Activated CD8-positive, alpha-beta T cell treated with anti-CD3 and anti-CD28 coated beads for 36 hours (primary cell): ENCODE measurements around the gene NT5DC3. TPM values are rescaled to one million over a fixed set of nuclear protein-coding genes. Genes with fewer than 3 reads are reported as not detected.
"Not testable (repeated sequence)": the region's sequence is repeated elsewhere in the genome, so short reads cannot be mapped to it uniquely, and the experiment has no call there.

ENCODE experiments used
- ATAC-seq: fragments of 200-7000 bp; cut with Tn5 transposase; one replicate; pipeline ENCODE4 v1.10.0; 2021; ENCODE audit warnings: mild to moderate bottlenecking, moderate library complexity
- CTCF ChIA-PET: fragments of 350-600 bp; sonication (Branson Sonifier 250); formaldehyde crosslinking; loops from one replicate; lab custom pipeline; 2021; ENCODE audit warnings: antibody characterized with exemption; lab: Charles Lee
- POLR2A ChIA-PET: fragments of 350-600 bp; sonication (Branson Sonifier 250); formaldehyde crosslinking; loops from one replicate; lab custom pipeline; 2021; ENCODE audit warnings: antibody characterized with exemption; lab: Charles Lee
- DNase-seq: peaks from one replicate; pipeline ENCODE4 v3.0.0-alpha.2; 2020
- H3K27ac Mint-ChIP-seq: one replicate; pipeline ENCODE4 v1.8.0; 2021; ENCODE audit warnings: mild to moderate bottlenecking, mixed read lengths
- H3K27me3 Mint-ChIP-seq: one replicate; pipeline ENCODE4 v1.8.0; 2021; ENCODE audit warnings: mixed read lengths
- H3K36me3 Mint-ChIP-seq: one replicate; pipeline ENCODE4 v1.8.0; 2021; ENCODE audit warnings: low read depth, mixed read lengths
- H3K4me1 Mint-ChIP-seq: one replicate; pipeline ENCODE4 v1.8.0; 2021; ENCODE audit warnings: low read depth, mixed read lengths
- H3K4me3 Mint-ChIP-seq: one replicate; pipeline ENCODE4 v1.8.0; 2021; ENCODE audit warnings: mild to moderate bottlenecking, moderate library complexity, mixed read lengths
- H3K9me3 Mint-ChIP-seq: one replicate; pipeline ENCODE4 v1.8.0; 2021; ENCODE audit warnings: mixed read lengths
- CTCF ChIP-seq: fragments of 200-600 bp; IDR thresholded peaks from one replicate; pipeline ENCODE4 v1.8.0; 2022; ENCODE audit warnings: antibody characterized with exemption, mild to moderate bottlenecking
- intact Hi-C: fragments of 100-400 bp; cut with micrococcal nuclease; formaldehyde crosslinking; loops from one replicate; pipeline ENCODE4 v1.10.0; 2022
- total RNA-seq, 2 experiments: library from RNA; stranded (reverse); gene quantifications; one replicate each; pipeline ENCODE4 v1.2.3, GENCODE V29; 2021

Gene NT5DC3
- total RNA-seq, 2 experiments from 2014 or later, result 8.6 to 9.4 TPM

GRCh38 chr12:103813949-103814348, 27.1 kb downstream of the NT5DC3 start:
- intact Hi-C loops, result no loop called here
- DNase-seq (no peak), ATAC-seq (no peak)
- Mint-ChIP-seq H3K27ac (no peak overlapping the region), H3K9me3 (no peaks in the 10 kb centered on the region), H3K4me1 (peaks cover 7% of the 10 kb centered on the region), H3K4me3 (no peak overlapping the region), H3K27me3 (no peaks in the 10 kb centered on the region), H3K36me3 (peaks cover 18% of the 10 kb centered on the region)
- CTCF ChIA-PET, result interaction anchor here (2.0 kb wide), 1 partner anchor 17 kb away, joined by 5 read pairs; no protein-coding TSS in a partner anchor
- no peak for TF ChIP-seq CTCF
- POLR2A ChIA-PET, result no interaction called here

GRCh38 chr12:103813426-103813825, 27.6 kb downstream of the NT5DC3 start:
- no peak for TF ChIP-seq CTCF
- peaks cover 18% of the 10 kb centered on the region for H3K36me3 Mint-ChIP-seq
- H3K27me3 Mint-ChIP-seq, result no peaks in the 10 kb centered on the region
- ChIA-PET CTCF (interaction anchor here (2.0 kb wide), 1 partner anchor 18 kb away, joined by 5 read pairs; no protein-coding TSS in a partner anchor), POLR2A (no interaction called here)
- no peaks in the 10 kb centered on the region for H3K9me3 Mint-ChIP-seq
- H3K4me1 Mint-ChIP-seq, result peaks cover 6% of the 10 kb centered on the region
- no peak overlapping the region for H3K27ac Mint-ChIP-seq
- ATAC-seq (no peak), DNase-seq (no peak)
- intact Hi-C loops, result no loop called here
- H3K4me3 Mint-ChIP-seq, result no peak overlapping the region

GRCh38 chr12:103812789-103813188, 28.2 kb downstream of the NT5DC3 start:
- intact Hi-C loops, result no loop called here
- ChIA-PET CTCF (interaction anchor here (1.6 to 2.0 kb wide), 2 partner anchors 18 to 180 kb away, joined by 3 to 5 read pairs; no protein-coding TSS in a partner anchor), POLR2A (no interaction called here)
- Mint-ChIP-seq H3K27me3 (no peaks in the 10 kb centered on the region), H3K4me1 (peaks cover 6% of the 10 kb centered on the region), H3K4me3 (no peak overlapping the region), H3K9me3 (no peaks in the 10 kb centered on the region), H3K27ac (no peak overlapping the region), H3K36me3 (peaks cover 18% of the 10 kb centered on the region)
- TF ChIP-seq CTCF, result no peak
- ATAC-seq (no peak), DNase-seq (no peak)

- TF ChIP-seq CTCF, result no peak
- no peak for ATAC-seq
- Mint-ChIP-seq H3K9me3 (no peaks in the 10 kb centered on the region), H3K27ac (no peak overlapping the region), H3K4me1 (peaks cover 3% of the 10 kb centered on the region), H3K4me3 (no peak overlapping the region), H3K36me3 (peaks cover 18% of the 10 kb centered on the region), H3K27me3 (no peaks in the 10 kb centered on the region)
- intact Hi-C loops, result no loop called here
- CTCF ChIA-PET, result interaction anchor here (1.6 kb wide), 1 partner anchor 179 kb away, joined by 3 read pairs; no protein-coding TSS in a partner anchor
- POLR2A ChIA-PET, result no interaction called here
- no peak for DNase-seq
Measured at GRCh38 chr12:103811791-103812190, 29.2 kb downstream of the NT5DC3 start.

GRCh38 chr12:103810111-103810510, 30.9 kb downstream of the NT5DC3 start:
- Mint-ChIP-seq H3K9me3 (no peaks in the 10 kb centered on the region), H3K36me3 (peaks cover 21% of the 10 kb centered on the region), H3K27me3 (no peaks in the 10 kb centered on the region), H3K4me3 (no peak overlapping the region), H3K27ac (no peak overlapping the region), H3K4me1 (no peaks in the 10 kb centered on the region)
- DNase-seq (no peak), ATAC-seq (no peak)
- ChIA-PET CTCF (no interaction called here), POLR2A (no interaction called here)
- intact Hi-C loops, result no loop called here
- TF ChIP-seq CTCF, result no peak

- H3K4me3 Mint-ChIP-seq, H3K27me3 Mint-ChIP-seq, intact Hi-C loops, H3K9me3 Mint-ChIP-seq, ATAC-seq, CTCF ChIA-PET, H3K4me1 Mint-ChIP-seq, POLR2A ChIA-PET, H3K27ac Mint-ChIP-seq, DNase-seq: not testable (repeated sequence)
- peaks cover 18% of the 10 kb centered on the region for H3K36me3 Mint-ChIP-seq
Measured at GRCh38 chr12:103809639-103810038, 31.4 kb downstream of the NT5DC3 start.
